OCI-LY1 (cell line): ENCODE results near the gene SLC25A1.

Experiments used
- H2AFZ ChIP-seq: fragments of 200-600 bp; sonication (generic), shearing (Covaris generic); 2 replicates; pipeline ENCODE4 v1.6.0; 2014; ENCODE audit warnings: antibody characterized with exemption, mild to moderate bottlenecking, low read length
- H3F3A ChIP-seq: fragments of 200-600 bp; sonication (generic), shearing (Covaris generic); 2 replicates; pipeline ENCODE4 v1.6.0; 2014; ENCODE audit warnings: mild to moderate bottlenecking, antibody characterized with exemption, low read length, moderate library complexity; ENCODE audit not compliant: insufficient read depth
- H3K27ac ChIP-seq: fragments of 200-600 bp; sonication (generic); 2 replicates; pipeline ENCODE4 v1.5.1; 2014; ENCODE audit warnings: low read length, mixed run types, mild to moderate bottlenecking, low read depth; ENCODE audit not compliant: poor library complexity, severe bottlenecking
- H3K27me3 ChIP-seq: fragments of 200-600 bp; sonication (generic); 2 replicates; pipeline ENCODE4 v1.6.0; 2014; ENCODE audit warnings: antibody characterized with exemption, mild to moderate bottlenecking, low read length, moderate library complexity; ENCODE audit not compliant: insufficient read depth
- H3K36me3 ChIP-seq: fragments of 200-600 bp; sonication (generic); 2 replicates; pipeline ENCODE4 v1.6.1; 2014; ENCODE audit warnings: mild to moderate bottlenecking, antibody characterized with exemption, low read length, moderate library complexity, mixed read lengths; ENCODE audit not compliant: insufficient read depth
- H3K4me1 ChIP-seq: fragments of 200-600 bp; sonication (generic); 2 replicates; pipeline ENCODE4 v1.5.1; 2014; ENCODE audit warnings: mild to moderate bottlenecking, low read length, moderate library complexity; ENCODE audit not compliant: insufficient read depth, severe bottlenecking
- H3K4me2 ChIP-seq: fragments of 200-600 bp; sonication (generic), shearing (Covaris generic); 2 replicates; pipeline ENCODE4 v1.6.1; 2014; ENCODE audit warnings: low read length
- H3K4me3 ChIP-seq: fragments of 200-600 bp; sonication (generic); 2 replicates; pipeline ENCODE4 v1.5.1; 2014; ENCODE audit warnings: low read length, low read depth, mild to moderate bottlenecking, mixed read lengths; ENCODE audit not compliant: poor library complexity, severe bottlenecking
- H3K79me2 ChIP-seq: fragments of 200-600 bp; shearing (Covaris generic); 2 replicates; pipeline ENCODE4 v1.6.1; 2016; ENCODE audit warnings: mixed run types, low read length, mixed read lengths; ENCODE audit not compliant: insufficient read depth
- H3K9ac ChIP-seq: fragments of 200-600 bp; sonication (generic), shearing (Covaris generic); 2 replicates; pipeline ENCODE4 v1.6.1; 2014; ENCODE audit warnings: mild to moderate bottlenecking, low read length, mixed read lengths
- H3K9me2 ChIP-seq: fragments of 200-600 bp; sonication (generic), shearing (Covaris generic); 2 replicates; pipeline ENCODE4 v1.6.1; 2014; ENCODE audit warnings: low read depth, mild to moderate bottlenecking, low read length, mixed read lengths
- H3K9me3 ChIP-seq: fragments of 200-600 bp; shearing (Covaris generic); 2 replicates; pipeline ENCODE4 v1.6.1; 2014; ENCODE audit warnings: low read length, mixed read lengths
- H4K20me1 ChIP-seq: fragments of 200-600 bp; sonication (generic), shearing (Covaris generic); 2 replicates; pipeline ENCODE4 v1.6.0; 2016; ENCODE audit warnings: mild to moderate bottlenecking, low read length; ENCODE audit not compliant: insufficient read depth
- CTCF ChIP-seq: fragments of 200-600 bp; sonication (generic), shearing (Covaris generic); IDR thresholded peaks from 2 replicates; pipeline ENCODE4 v1.5.1; 2017; ENCODE audit warnings: mild to moderate bottlenecking, antibody characterized with exemption, low read length, moderate library complexity, mixed read lengths
- EZH2 ChIP-seq: fragments of 200-600 bp; sonication (generic), shearing (Covaris generic); IDR thresholded peaks from 2 replicates; pipeline ENCODE4 v1.8.0; 2017; ENCODE audit warnings: borderline replicate concordance, mixed run types, mild to moderate bottlenecking, antibody characterized with exemption, low read length, moderate library complexity, mixed read lengths

Gene SLC25A1

GRCh38 chr22:19147195-19147780, 31.2 kb downstream of the SLC25A1 start:
- no peak overlapping the region for H3K4me3 ChIP-seq
- peaks cover 4% of the 10 kb centered on the region; the same call in 1 of the 2 replicates for H3K36me3 ChIP-seq
- no peaks in the 10 kb centered on the region for H3K27me3 ChIP-seq
- H2AFZ ChIP-seq, result no peak overlapping the region
- H3K79me2 ChIP-seq, result 0 out of 2 replicates have a peak, but pooled peaks cover 5% of the 10 kb centered on the region
- H3K27ac ChIP-seq, result no peak overlapping the region
- no peak overlapping the region for H3K4me2 ChIP-seq
- H3K9me3 ChIP-seq, result no peaks in the 10 kb centered on the region
- H3K4me1 ChIP-seq, result peaks cover 12% of the 10 kb centered on the region
- H4K20me1 ChIP-seq, result no peaks in the 10 kb centered on the region
- H3F3A ChIP-seq, result no peaks in the 10 kb centered on the region
- H3K9me2 ChIP-seq, result no peaks in the 10 kb centered on the region
- TF ChIP-seq CTCF (no peak), EZH2 (no peak)
- no peak overlapping the region for H3K9ac ChIP-seq

- Histone ChIP-seq H3K27ac (no peak overlapping the region), H3K27me3 (no peaks in the 10 kb centered on the region), H2AFZ (no peak overlapping the region)
These were observed 32.1 kb downstream of the SLC25A1 start for GRCh38 chr22:19146215-19146968.

GRCh38 chr22:19143967-19144400, 34.6 kb downstream of the SLC25A1 start:
- Histone ChIP-seq H3K4me1 (peaks cover 12% of the 10 kb centered on the region), H3K9me2 (no peaks in the 10 kb centered on the region)

More at GRCh38 chr22:19146215-19146968, 32.1 kb downstream of the SLC25A1 start:
- no peaks in the 10 kb centered on the region for H3F3A ChIP-seq
- H3K4me1 ChIP-seq, result peaks cover 12% of the 10 kb centered on the region
- no peaks in the 10 kb centered on the region for H4K20me1 ChIP-seq
- no peaks in the 10 kb centered on the region for H3K9me2 ChIP-seq
- H3K4me3 ChIP-seq, result no peak overlapping the region
- no peaks in the 10 kb centered on the region for H3K9me3 ChIP-seq
- no peak overlapping the region for H3K4me2 ChIP-seq
- peaks cover 10% of the 10 kb centered on the region for H3K36me3 ChIP-seq
- H3K79me2 ChIP-seq, result 0 out of 2 replicates have a peak, but pooled peaks cover 5% of the 10 kb centered on the region
- no peak overlapping the region for H3K9ac ChIP-seq
- no peak for TF ChIP-seq CTCF
- no peak for TF ChIP-seq EZH2

More at GRCh38 chr22:19143967-19144400, 34.6 kb downstream of the SLC25A1 start:
- Histone ChIP-seq H3K27me3 (no peaks in the 10 kb centered on the region), H2AFZ (no peak overlapping the region), H3K4me2 (peak overlapping the region; percentile 80), H4K20me1 (no peaks in the 10 kb centered on the region), H3K27ac (no peak overlapping the region), H3K9me3 (no peaks in the 10 kb centered on the region), H3K79me2 (0 out of 2 replicates have a peak, but pooled peaks cover 5% of the 10 kb centered on the region), H3K9ac (peak overlapping the region; percentile 86), H3K4me3 (peak overlapping the region; percentile 85), H3F3A (no peaks in the 10 kb centered on the region), H3K36me3 (peaks cover 34% of the 10 kb centered on the region)
- TF ChIP-seq EZH2, result no peak
- no peak for TF ChIP-seq CTCF
